Gastrocnemius medialis (tissue), 4 donors: ENCODE measurements around the gene AP3B1.

Experiments used
- POLR2A ChIP-seq, 2 donors: fragments of 450-650 bp; IDR thresholded peaks; one replicate each; pipeline ENCODE4 v1.6.1; 2017; ENCODE audit warnings: antibody characterized with exemption in 2 of 2, mild to moderate bottlenecking in 2 of 2, moderate library complexity in 2 of 2
- TF ChIP-seq, protein P1 (sequence below), 5 experiments: fragments of 450-650 bp in 3 of 5; fragments of 200-600 bp in 2 of 5; sonication (generic) in 2 of 5; IDR thresholded peaks in 4 of 5; conservative IDR thresholded peaks in 1 of 5; 1 replicate in 4 of 5; 2 replicates in 1 of 5; pipeline ENCODE4 v1.5.1; 2016 to 2019; ENCODE audit warnings: antibody characterized with exemption in 5 of 5, mild to moderate bottlenecking in 3 of 5, moderate library complexity in 3 of 5

DNA sequence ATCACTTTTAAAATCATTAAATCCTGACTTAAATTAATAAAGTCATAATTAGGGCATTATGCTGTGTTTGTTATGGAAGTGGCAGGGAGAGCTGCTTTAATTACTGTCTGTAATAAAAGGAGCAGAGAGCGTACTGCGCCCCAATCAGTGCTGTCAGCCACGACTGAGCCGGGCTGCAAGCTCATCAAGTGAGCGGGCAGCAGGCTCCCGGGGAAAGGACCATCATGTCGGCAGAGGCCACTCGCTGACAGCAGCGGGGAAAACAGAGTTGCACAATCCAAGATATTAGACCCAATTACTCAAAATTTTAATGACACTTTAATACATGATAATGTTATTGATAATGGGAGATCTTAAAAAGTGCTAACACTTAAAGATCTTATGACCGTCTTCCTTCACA lies 181.6 kb downstream of the AP3B1 start:
- TF ChIP-seq, protein P1, sequence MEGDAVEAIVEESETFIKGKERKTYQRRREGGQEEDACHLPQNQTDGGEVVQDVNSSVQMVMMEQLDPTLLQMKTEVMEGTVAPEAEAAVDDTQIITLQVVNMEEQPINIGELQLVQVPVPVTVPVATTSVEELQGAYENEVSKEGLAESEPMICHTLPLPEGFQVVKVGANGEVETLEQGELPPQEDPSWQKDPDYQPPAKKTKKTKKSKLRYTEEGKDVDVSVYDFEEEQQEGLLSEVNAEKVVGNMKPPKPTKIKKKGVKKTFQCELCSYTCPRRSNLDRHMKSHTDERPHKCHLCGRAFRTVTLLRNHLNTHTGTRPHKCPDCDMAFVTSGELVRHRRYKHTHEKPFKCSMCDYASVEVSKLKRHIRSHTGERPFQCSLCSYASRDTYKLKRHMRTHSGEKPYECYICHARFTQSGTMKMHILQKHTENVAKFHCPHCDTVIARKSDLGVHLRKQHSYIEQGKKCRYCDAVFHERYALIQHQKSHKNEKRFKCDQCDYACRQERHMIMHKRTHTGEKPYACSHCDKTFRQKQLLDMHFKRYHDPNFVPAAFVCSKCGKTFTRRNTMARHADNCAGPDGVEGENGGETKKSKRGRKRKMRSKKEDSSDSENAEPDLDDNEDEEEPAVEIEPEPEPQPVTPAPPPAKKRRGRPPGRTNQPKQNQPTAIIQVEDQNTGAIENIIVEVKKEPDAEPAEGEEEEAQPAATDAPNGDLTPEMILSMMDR (IDR thresholded peaks at IDR 0.05 in 4 of 5, conservative IDR thresholded peaks at IDR 0.05 in 1 of 5): no peak
- TF ChIP-seq POLR2A (IDR thresholded peaks at IDR 0.05): no peak
